Common myeloid progenitor, CD34-positive (primary cell): ENCODE results near the gene TASP1.

Experiments used
- CTCF ChIA-PET: fragments of 350-600 bp; sonication (Branson Sonifier 250); formaldehyde crosslinking; loops from one replicate; lab custom pipeline; 2021; ENCODE audit warnings: antibody characterized with exemption; lab: Charles Lee
- POLR2A ChIA-PET: fragments of 350-600 bp; sonication (Branson Sonifier 250); formaldehyde crosslinking; loops from one replicate; lab custom pipeline; 2021; ENCODE audit warnings: antibody characterized with exemption; lab: Charles Lee
- DNase-seq, 3 donors: peaks; one replicate each; pipeline versions ENCODE4 v3.0.0 to v3.0.0-alpha.2; 2013
- H3K27ac ChIP-seq, 2 experiments: 1 replicate in 1 of 2; 2 replicates in 1 of 2; pipeline ENCODE4 v1.7.0; 2013; ENCODE audit warnings: inconsistent platforms in 2 of 2, low read length in 2 of 2, mild to moderate bottlenecking in 2 of 2, low read depth in 1 of 2, moderate library complexity in 1 of 2; ENCODE audit not compliant: severe bottlenecking in 2 of 2, insufficient read depth in 1 of 2, poor library complexity in 1 of 2
- H3K27me3 ChIP-seq, 5 experiments: replicated peaks in 2 of 5; 1 replicate in 3 of 5; 2 replicates in 2 of 5; pipeline versions ENCODE4 v1.6.1 to v1.7.0; 2013; ENCODE audit warnings: low read length in 4 of 5, mild to moderate bottlenecking in 2 of 5, moderate library complexity in 2 of 5, inconsistent platforms in 1 of 5; ENCODE audit not compliant: insufficient read depth in 5 of 5, control insufficient read depth in 4 of 5
- H3K36me3 ChIP-seq, 4 experiments: 1 replicate in 2 of 4; 2 replicates in 2 of 4; pipeline versions ENCODE4 v1.6.1 to v1.7.0; 2013; ENCODE audit warnings: low read length in 3 of 4, control low read depth in 1 of 4, mild to moderate bottlenecking in 1 of 4; ENCODE audit not compliant: control insufficient read depth in 4 of 4, insufficient read depth in 4 of 4
- H3K4me1 ChIP-seq, 4 experiments: 1 replicate in 3 of 4; 2 replicates in 1 of 4; pipeline versions ENCODE4 v1.6.1 to v1.7.1; 2013; ENCODE audit warnings: low read length in 3 of 4, mild to moderate bottlenecking in 3 of 4, control low read depth in 1 of 4, inconsistent platforms in 1 of 4, moderate library complexity in 1 of 4; ENCODE audit not compliant: control insufficient read depth in 4 of 4, insufficient read depth in 4 of 4; ENCODE audit errors: control extremely low read depth in 1 of 4
- H3K4me3 ChIP-seq, 7 experiments: 1 replicate in 4 of 7; 2 replicates in 3 of 7; pipeline versions ENCODE4 v1.5.1 to v1.7.0; 2013; ENCODE audit warnings: mild to moderate bottlenecking in 7 of 7, low read length in 6 of 7, moderate library complexity in 6 of 7, inconsistent platforms in 2 of 7, low read depth in 2 of 7, control low read depth in 1 of 7; ENCODE audit not compliant: insufficient read depth in 4 of 7, control insufficient read depth in 1 of 7; ENCODE audit errors: extremely low read depth in 1 of 7
- H3K9me3 ChIP-seq, 5 experiments: 1 replicate in 4 of 5; 2 replicates in 1 of 5; pipeline versions ENCODE4 v1.6.1 to v1.7.1; 2013; ENCODE audit warnings: low read length in 4 of 5, mild to moderate bottlenecking in 2 of 5, inconsistent platforms in 1 of 5, low read depth in 1 of 5, moderate library complexity in 1 of 5; ENCODE audit not compliant: control insufficient read depth in 4 of 5, insufficient read depth in 2 of 5; ENCODE audit errors: control extremely low read depth in 1 of 5
- WGBS: methylation state at CpG from one replicate; pipeline ENCODE4 v1.1.5; 2013; ENCODE audit not compliant: insufficient coverage; 5-methylcytosine and 5-hydroxymethylcytosine counted together

Gene TASP1

GRCh38 chr20:13423472-13424173, 215.1 kb downstream of the TASP1 start:
- H3K4me1 ChIP-seq: peaks cover 0 to 3% (median under 1%) of the 10 kb centered on the region in 4 experiments
- CTCF ChIA-PET: no interaction called here
- no peak overlapping the region for H3K27ac ChIP-seq
- H3K4me3 ChIP-seq: no peak overlapping the region
- H3K9me3 ChIP-seq: no peaks in the 10 kb centered on the region
- no peak for DNase-seq
- POLR2A ChIA-PET: no interaction called here
- H3K36me3 ChIP-seq: peaks cover 0 to 2% (median 0%) of the 10 kb centered on the region in 4 experiments
- H3K27me3 ChIP-seq: no peaks in the 10 kb centered on the region
- no CpG with 5 or more reads among the region's 4 CpGs for WGBS

DNA sequence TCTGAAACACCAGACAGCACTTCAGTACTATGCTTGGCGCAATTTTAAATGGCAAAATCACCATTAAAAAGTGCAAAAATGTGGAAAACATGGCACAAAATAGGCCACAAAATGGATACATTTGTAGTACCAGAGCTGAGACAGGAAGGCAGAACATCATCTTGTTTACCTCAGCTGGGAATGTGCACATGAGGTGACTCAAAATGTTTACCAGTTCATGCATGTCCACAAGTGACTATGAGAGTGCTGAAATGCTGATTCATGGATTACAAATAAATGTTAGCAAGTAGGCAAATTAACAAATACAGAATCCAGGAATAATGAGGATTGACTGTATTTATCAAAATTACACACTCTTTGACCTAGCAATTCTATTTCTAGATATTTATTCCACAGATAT, 216.1 kb downstream of the TASP1 start:
- no peak for DNase-seq
- ChIA-PET POLR2A (no interaction called here), CTCF (no interaction called here)
- no peak overlapping the region for H3K27ac ChIP-seq
- peaks cover 0 to 2% (median 0%) of the 10 kb centered on the region in 4 experiments for H3K36me3 ChIP-seq
- peaks cover 0 to 8% (median 2%) of the 10 kb centered on the region in 4 experiments for H3K4me1 ChIP-seq
- no peaks in the 10 kb centered on the region for H3K9me3 ChIP-seq
- WGBS: 100% methylated on average over 1 of the region's 1 CpG
- H3K27me3 ChIP-seq: no peaks in the 10 kb centered on the region
- H3K4me3 ChIP-seq: no peak overlapping the region

- no peaks in the 10 kb centered on the region for H3K27me3 ChIP-seq
- H3K27ac ChIP-seq: no peak overlapping the region
- no CpG with 5 or more reads among the region's 2 CpGs for WGBS
- no peak overlapping the region for H3K4me3 ChIP-seq
- H3K4me1 ChIP-seq: peaks cover 0 to 8% (median 2%) of the 10 kb centered on the region in 4 experiments
- peaks cover 0 to 7% (median 2%) of the 10 kb centered on the region in 4 experiments for H3K36me3 ChIP-seq
- no peaks in the 10 kb centered on the region for H3K9me3 ChIP-seq
- ChIA-PET POLR2A (interaction anchor here (0.6 kb wide), 1 partner anchor 120 kb away, joined by 3 read pairs; no protein-coding TSS in a partner anchor), CTCF (no interaction called here)
- DNase-seq: no peak
Observed at GRCh38 chr20:13420625-13421024, 218.1 kb downstream of the TASP1 start.

DNA sequence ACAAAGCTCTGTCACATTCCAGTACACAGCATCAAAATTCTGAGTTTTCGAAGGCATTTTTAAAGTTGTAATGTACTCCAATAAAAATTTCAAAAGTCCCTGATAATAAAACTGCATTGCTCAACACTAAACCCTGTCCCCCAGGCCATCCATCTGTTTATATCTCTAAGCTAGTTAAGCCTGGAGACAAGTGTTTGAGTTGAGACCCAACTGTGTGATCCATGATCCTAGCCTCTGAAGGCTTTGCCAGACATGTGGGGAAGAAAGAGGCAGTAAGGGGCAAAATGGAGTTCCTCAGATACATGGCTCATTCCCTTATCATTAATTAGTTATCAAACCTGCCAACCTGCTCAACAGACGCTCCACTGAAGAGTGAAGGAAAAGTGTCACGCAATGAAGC, 219.3 kb downstream of the TASP1 start:
- no peak overlapping the region for H3K4me3 ChIP-seq
- POLR2A ChIA-PET: no interaction called here
- no peaks in the 10 kb centered on the region for H3K27me3 ChIP-seq
- peaks cover 0 to 7% (median 2%) of the 10 kb centered on the region in 4 experiments for H3K36me3 ChIP-seq
- H3K27ac ChIP-seq: no peak overlapping the region
- 100% methylated on average over 1 of the region's 3 CpGs for WGBS
- H3K9me3 ChIP-seq: no peaks in the 10 kb centered on the region
- CTCF ChIA-PET: no interaction called here
- peaks cover 0 to 8% (median 2%) of the 10 kb centered on the region in 4 experiments for H3K4me1 ChIP-seq
- no peak for DNase-seq

DNA sequence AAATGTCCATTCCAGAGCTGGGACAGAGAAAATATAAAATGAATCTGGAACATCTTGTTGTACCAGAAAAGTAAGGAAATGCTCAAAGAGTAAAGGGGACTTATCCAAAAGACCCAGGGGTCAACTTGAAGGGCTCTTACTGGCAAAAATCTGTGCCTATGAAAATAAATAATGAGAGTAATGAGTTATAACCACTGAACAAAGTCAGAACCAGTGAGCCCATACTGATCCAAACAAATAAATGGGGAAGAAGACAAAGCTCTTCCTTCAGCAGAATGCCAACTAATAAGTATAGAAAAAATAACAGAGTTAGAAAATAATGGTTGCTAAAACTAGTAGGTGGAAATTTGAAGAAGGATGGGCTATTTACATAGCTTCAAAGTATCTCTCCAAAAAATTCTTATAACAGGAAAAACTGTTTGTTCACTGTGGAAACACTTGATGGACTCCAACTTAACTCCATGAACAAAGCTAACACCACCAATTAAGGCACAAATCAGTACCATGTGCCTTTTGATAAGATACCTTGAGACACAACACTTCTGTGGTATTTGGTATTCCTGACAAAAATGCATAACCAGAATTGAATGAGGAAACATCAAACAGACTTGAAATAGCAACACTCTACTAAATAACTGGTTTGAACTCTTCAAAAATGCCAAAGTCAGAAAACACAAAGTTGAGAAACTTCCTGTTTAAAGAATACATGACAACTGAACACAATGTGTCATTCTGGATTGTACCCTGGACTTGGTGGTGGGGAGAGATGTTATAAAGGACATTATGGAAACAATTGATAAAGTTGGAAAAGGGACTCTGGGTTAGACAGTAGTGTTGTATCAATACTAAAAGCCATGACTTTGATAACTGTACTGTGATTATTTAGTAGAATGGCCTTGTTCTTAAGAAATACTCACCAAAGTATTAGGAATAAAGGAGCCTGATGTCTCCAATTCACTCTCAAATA, 220.2 kb downstream of the TASP1 start:
- no peak overlapping the region for H3K4me3 ChIP-seq
- no peaks in the 10 kb centered on the region for H3K27me3 ChIP-seq
- ChIA-PET POLR2A (no interaction called here), CTCF (no interaction called here)
- H3K9me3 ChIP-seq: no peaks in the 10 kb centered on the region
- H3K36me3 ChIP-seq: peaks cover 0 to 7% (median 2%) of the 10 kb centered on the region in 4 experiments
- DNase-seq: peak in 2 of 3 donors; percentile 5 to 6
- H3K4me1 ChIP-seq: peaks cover 0 to 8% (median 2%) of the 10 kb centered on the region in 4 experiments
- H3K27ac ChIP-seq: no peak overlapping the region

- H3K4me1 ChIP-seq: peaks cover 0 to 8% (median 2%) of the 10 kb centered on the region in 4 experiments
- CTCF ChIA-PET: interaction anchor here (0.9 kb wide), 1 partner anchor 43 kb away, joined by 3 read pairs; no protein-coding TSS in a partner anchor
- no peaks in the 10 kb centered on the region for H3K9me3 ChIP-seq
Observed at GRCh38 chr20:13416531-13416930, 222.2 kb downstream of the TASP1 start.

More at GRCh38 chr20:13416531-13416930, 222.2 kb downstream of the TASP1 start:
- 100% methylated on average over 3 of the region's 3 CpGs for WGBS
- H3K36me3 ChIP-seq: peaks cover 0 to 7% (median 3%) of the 10 kb centered on the region in 4 experiments
- no peaks in the 10 kb centered on the region for H3K27me3 ChIP-seq
- POLR2A ChIA-PET: no interaction called here
- H3K27ac ChIP-seq: no peak overlapping the region
- H3K4me3 ChIP-seq: no peak overlapping the region
- no peak for DNase-seq
